IMR-90 (cell line): Measurements from ENCODE around the gene KCNK17. TPM values are rescaled to one million over a fixed set of nuclear protein-coding genes. Genes with fewer than 3 reads are reported as not detected.

Experiments used
- ATAC-seq: fragments of 200-7000 bp; cut with Tn5 transposase; 2 replicates; pipeline ENCODE4 v1.9.1; 2020; ENCODE audit warnings: low read depth, mild to moderate bottlenecking, moderate library complexity
- BruUV-seq: library from RNA; stranded (reverse); fragments of 400-500 nt; replicated peaks from 2 replicates; lab custom pipeline; 2021; lab: Mats Ljungman, UMichigan
- CTCF ChIA-PET: fragments of 300-600 bp; formaldehyde crosslinking; extraction: SDS; loops from one replicate; lab custom pipeline; 2021; ENCODE audit warnings: antibody characterized with exemption; lab: Yijun Ruan, JAX
- POLR2A ChIA-PET: fragments of 300-600 bp; sonication (Branson Sonifier 250); formaldehyde crosslinking; loops from one replicate; lab custom pipeline; 2022; ENCODE audit warnings: antibody characterized with exemption; ENCODE audit not compliant: unreplicated experiment; lab: Charles Lee
- DNase-seq: peaks from one replicate; pipeline ENCODE4 v3.0.0; 2013
- H2AFZ ChIP-seq: replicated peaks from 2 replicates; pipeline ENCODE3; 2013; ENCODE audit warnings: low read length, mild to moderate bottlenecking; ENCODE audit not compliant: poor library complexity
- H2AK5ac ChIP-seq: 2 replicates; pipeline ENCODE4 v1.6.1; 2013; ENCODE audit warnings: low read depth, low read length, inconsistent platforms
- H2AK9ac ChIP-seq: replicated peaks from 2 replicates; pipeline ENCODE3; 2013; ENCODE audit warnings: mild to moderate bottlenecking, low read depth, low read length, moderate library complexity; ENCODE audit not compliant: poor library complexity
- H2BK120ac ChIP-seq: 2 replicates; pipeline ENCODE4 v1.6.1; 2013; ENCODE audit warnings: low read depth, low read length, inconsistent platforms
- H2BK15ac ChIP-seq: 3 replicates; pipeline ENCODE4 v1.6.1; 2013; ENCODE audit warnings: low read depth, low read length, inconsistent platforms
- H2BK20ac ChIP-seq: 2 replicates; pipeline ENCODE4 v1.6.1; 2013; ENCODE audit warnings: low read depth, mild to moderate bottlenecking, inconsistent platforms, low read length, moderate library complexity
- H2BK5ac ChIP-seq: 2 replicates; pipeline ENCODE4 v1.6.1; 2013; ENCODE audit warnings: mild to moderate bottlenecking, low read depth, low read length, inconsistent platforms; ENCODE audit not compliant: poor library complexity, severe bottlenecking
- H3K14ac ChIP-seq: replicated peaks from 2 replicates; pipeline ENCODE4 v1.6.1; 2013; ENCODE audit warnings: low read depth, low read length, inconsistent platforms
- H3K18ac ChIP-seq: 2 replicates; pipeline ENCODE4 v1.6.1; 2013; ENCODE audit warnings: low read depth, low read length, control low read depth
- H3K23ac ChIP-seq: 2 replicates; pipeline ENCODE4 v1.6.1; 2013; ENCODE audit warnings: low read depth, low read length, inconsistent platforms
- H3K27ac ChIP-seq: 2 replicates; pipeline ENCODE4 v1.5.1; 2013; ENCODE audit warnings: mild to moderate bottlenecking, control low read depth, low read length; ENCODE audit not compliant: insufficient read depth
- H3K27me3 ChIP-seq: 2 replicates; pipeline ENCODE4 v1.6.1; 2013; ENCODE audit warnings: low read length; ENCODE audit not compliant: control insufficient read depth, insufficient read depth
- H3K36me3 ChIP-seq: 2 replicates; pipeline ENCODE4 v1.6.1; 2013; ENCODE audit warnings: low read length, mixed read lengths; ENCODE audit not compliant: control insufficient read depth, insufficient read depth
- H3K4ac ChIP-seq: 2 replicates; pipeline ENCODE4 v1.6.1; 2013; ENCODE audit warnings: low read depth, low read length, inconsistent platforms
- H3K4me1 ChIP-seq: 2 replicates; pipeline ENCODE4 v1.6.1; 2013; ENCODE audit warnings: low read length, mixed read lengths; ENCODE audit not compliant: control insufficient read depth, insufficient read depth
- H3K4me2 ChIP-seq: 2 replicates; pipeline ENCODE4 v1.6.1; 2013; ENCODE audit warnings: low read depth, mild to moderate bottlenecking, control low read depth, low read length, moderate library complexity
- H3K4me3 ChIP-seq: 2 replicates; pipeline ENCODE4 v1.5.1; 2013; ENCODE audit warnings: low read depth, mild to moderate bottlenecking, control low read depth, low read length, moderate library complexity; ENCODE audit not compliant: insufficient read depth
- H3K56ac ChIP-seq: 2 replicates; pipeline ENCODE4 v1.6.1; 2013; ENCODE audit warnings: low read length, inconsistent platforms; ENCODE audit not compliant: insufficient read depth; ENCODE audit errors: extremely low read depth
- H3K79me1 ChIP-seq, 2 experiments: 2 replicates each; pipeline ENCODE4 v1.6.1; 2013; ENCODE audit warnings: low read length in 2 of 2, inconsistent platforms in 1 of 2, low read depth in 1 of 2
- H3K9ac ChIP-seq: 2 replicates; pipeline ENCODE4 v1.6.1; 2013; ENCODE audit warnings: low read depth, low read length, control low read depth
- H3K9me1 ChIP-seq: 2 replicates; pipeline ENCODE4 v1.6.1; 2013; ENCODE audit warnings: low read length, inconsistent platforms; ENCODE audit not compliant: insufficient read depth
- H3K9me3 ChIP-seq: 2 replicates; pipeline ENCODE4 v1.6.1; 2013; ENCODE audit warnings: low read length; ENCODE audit not compliant: control insufficient read depth, insufficient read depth
- H4K20me1 ChIP-seq: 2 replicates; pipeline ENCODE4 v1.6.1; 2013; ENCODE audit warnings: low read length, inconsistent platforms; ENCODE audit not compliant: insufficient read depth
- H4K5ac ChIP-seq: 2 replicates; pipeline ENCODE4 v1.6.1; 2013; ENCODE audit warnings: mild to moderate bottlenecking, low read depth, low read length, control low read depth
- H4K8ac ChIP-seq, 2 experiments: 2 replicates each; pipeline ENCODE4 v1.6.1; 2013; ENCODE audit warnings: low read depth in 2 of 2, low read length in 2 of 2, control low read depth in 1 of 2, inconsistent platforms in 1 of 2
- H4K91ac ChIP-seq: 2 replicates; pipeline ENCODE4 v1.6.1; 2013; ENCODE audit warnings: low read depth, low read length, inconsistent platforms; ENCODE audit not compliant: insufficient read depth
- BHLHE40 ChIP-seq: fragments of 150-350 bp; IDR thresholded peaks from 2 replicates; pipeline ENCODE4 v1.6.1; 2016; ENCODE audit warnings: mild to moderate bottlenecking, low read depth, low read length
- CEBPB ChIP-seq: IDR thresholded peaks from 2 replicates; pipeline ENCODE4 v1.6.1; 2012; ENCODE audit warnings: low read depth, low read length, improper control_type of control experiment
- FOS ChIP-seq: fragments of 150-350 bp; IDR thresholded peaks from 2 replicates; pipeline ENCODE4 v1.6.1; 2016; ENCODE audit warnings: low read depth, low read length
- MAFK ChIP-seq: IDR thresholded peaks from 2 replicates; pipeline ENCODE4 v1.6.1; 2012; ENCODE audit warnings: low read depth, low read length, improper control_type of control experiment
- MXI1 ChIP-seq: IDR thresholded peaks from 2 replicates; pipeline ENCODE4 v1.6.1; 2012; ENCODE audit warnings: low read depth, mild to moderate bottlenecking, low read length, moderate library complexity, borderline replicate concordance
- NFE2L2 ChIP-seq: fragments of 150-350 bp; IDR thresholded peaks from 2 replicates; pipeline ENCODE4 v1.6.1; 2016; ENCODE audit warnings: low read depth, mild to moderate bottlenecking, low read length
- RAD21 ChIP-seq: IDR thresholded peaks from 2 replicates; pipeline ENCODE4 v1.6.1; 2012; ENCODE audit warnings: low read length, improper control_type of control experiment
- RCOR1 ChIP-seq: IDR thresholded peaks from 2 replicates; pipeline ENCODE4 v1.6.1; 2012; ENCODE audit warnings: mild to moderate bottlenecking, low read length, improper control_type of control experiment; ENCODE audit not compliant: insufficient replicate concordance
- RFX5 ChIP-seq: IDR thresholded peaks from 2 replicates; pipeline ENCODE4 v1.8.0; 2012; ENCODE audit warnings: low read depth, mild to moderate bottlenecking, low read length, moderate library complexity
- SMC3 ChIP-seq: fragments of 150-350 bp; IDR thresholded peaks from 2 replicates; pipeline ENCODE4 v1.6.1; 2016; ENCODE audit warnings: low read depth, mild to moderate bottlenecking, antibody characterized with exemption, low read length, moderate library complexity
- WGBS, 2 experiments: methylation state at CpG; one replicate each; pipeline versions ENCODE4 v1.1.5 to v1.1.7; 2013; ENCODE audit warnings: missing lambda C conversion rate in 2 of 2; ENCODE audit not compliant: insufficient read length in 1 of 2; ENCODE audit errors: extremely low coverage in 2 of 2; 5-methylcytosine and 5-hydroxymethylcytosine counted together
- dilution Hi-C: fragments of 300-500 bp; cut with HindIII; formaldehyde crosslinking; loops from one replicate; pipeline ENCODE4 v1.14.3; 2018; ENCODE audit warnings: low sequenced_read_pairs; ENCODE audit not compliant: unreplicated experiment
- in situ Hi-C: fragments of 300-500 bp; cut with MboI; formaldehyde crosslinking; loops from 3 replicates; pipeline ENCODE4 v1.14.3; 2019; ENCODE audit warnings: low sequenced_read_pairs, inconsistent platforms, mixed read lengths
- intact Hi-C: fragments of 100-400 bp; cut with micrococcal nuclease; formaldehyde crosslinking; loops from 2 replicates; pipeline ENCODE4 v1.10.0; 2022
- polyA plus RNA-seq, 3 experiments: library from polyadenylated mRNA; depleted of rRNA; stranded (reverse); fragments of >200 nt; gene quantifications; 2 replicates each; pipeline ENCODE4 v1.2.3, GENCODE V29; 2012; ENCODE audit warnings: low replicate concordance in 1 of 3
- total RNA-seq: library from RNA; depleted of rRNA; stranded (reverse); fragments of >200 nt; gene quantifications from 2 replicates; pipeline ENCODE4 v1.2.3, GENCODE V29; 2012
- TF ChIP-seq, protein P1 (sequence below): fragments of 150-350 bp; IDR thresholded peaks from 2 replicates; pipeline ENCODE4 v1.6.1; 2017; ENCODE audit warnings: mild to moderate bottlenecking, antibody characterized with exemption, low read length, low read depth

KCNK17 gene
- total and polyA plus RNA-seq, 2 of the 4 experiments (the other 2 are of a cell fraction) = not detected

DNA sequence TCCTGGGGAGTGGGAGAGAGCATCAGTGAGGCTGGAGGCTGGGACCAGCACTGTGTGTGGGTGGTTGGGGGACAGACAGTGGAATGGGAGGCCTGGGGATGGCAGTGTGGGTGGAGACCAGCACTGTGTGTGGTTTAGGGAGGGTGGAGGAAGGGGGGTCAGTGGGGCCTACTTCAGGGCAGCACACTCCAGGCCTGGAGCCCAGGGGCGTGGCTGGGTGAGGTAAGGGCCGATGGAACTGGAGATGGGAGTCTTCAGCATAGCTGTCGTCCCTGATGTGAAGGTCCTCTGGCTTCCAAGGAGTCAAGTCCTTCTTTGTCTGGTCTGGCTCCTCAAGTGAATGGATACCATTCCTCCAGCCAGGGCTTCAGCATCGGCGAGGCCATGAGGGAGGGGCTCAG lies 18.6 kb downstream of the KCNK17 start:
- H3K56ac ChIP-seq = no peak overlapping the region
- POLR2A ChIA-PET = no interaction called here
- in situ Hi-C loops = no loop called here
- H2BK20ac ChIP-seq = no peak overlapping the region
- no peak overlapping the region for H2BK5ac ChIP-seq
- TF ChIP-seq RAD21 (no peak), BHLHE40 (no peak), RFX5 (no peak), NFE2L2 (no peak), MAFK (no peak), SMC3 (no peak), FOS (no peak), MXI1 (no peak), RCOR1 (no peak), CEBPB (no peak)
- TF ChIP-seq, protein P1, sequence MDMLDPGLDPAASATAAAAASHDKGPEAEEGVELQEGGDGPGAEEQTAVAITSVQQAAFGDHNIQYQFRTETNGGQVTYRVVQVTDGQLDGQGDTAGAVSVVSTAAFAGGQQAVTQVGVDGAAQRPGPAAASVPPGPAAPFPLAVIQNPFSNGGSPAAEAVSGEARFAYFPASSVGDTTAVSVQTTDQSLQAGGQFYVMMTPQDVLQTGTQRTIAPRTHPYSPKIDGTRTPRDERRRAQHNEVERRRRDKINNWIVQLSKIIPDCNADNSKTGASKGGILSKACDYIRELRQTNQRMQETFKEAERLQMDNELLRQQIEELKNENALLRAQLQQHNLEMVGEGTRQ = no peak
- H2AK9ac ChIP-seq = no peak overlapping the region
- H3K79me1 ChIP-seq = no peaks in the 10 kb centered on the region
- H3K23ac ChIP-seq = no peak overlapping the region
- no peak overlapping the region for H3K18ac ChIP-seq
- dilution Hi-C loops = no loop called here
- no peak overlapping the region for H3K27ac ChIP-seq
- H3K36me3 ChIP-seq = no peaks in the 10 kb centered on the region
- H3K14ac ChIP-seq = no peak overlapping the region
- no peak overlapping the region for H3K4ac ChIP-seq
- no peak overlapping the region for H3K4me3 ChIP-seq
- no peaks in the 10 kb centered on the region for H3K9me3 ChIP-seq
- H2AK5ac ChIP-seq = no peak overlapping the region
- no peak overlapping the region for H2BK15ac ChIP-seq
- no peaks in the 10 kb centered on the region; the same call in 1 of the 2 replicates for H3K27me3 ChIP-seq
- no peak for DNase-seq
- H4K20me1 ChIP-seq = no peaks in the 10 kb centered on the region
- ATAC-seq = no peak
- H3K4me2 ChIP-seq = no peak overlapping the region
- no peak overlapping the region for H2AFZ ChIP-seq
- H2BK120ac ChIP-seq = no peak overlapping the region
- WGBS, 2 experiments = no CpG with 5 or more reads among the region's 5 CpGs
- BruUV-seq = no TSS peak
- H4K5ac ChIP-seq = no peak overlapping the region
- H4K91ac ChIP-seq = no peak overlapping the region
- no peaks in the 10 kb centered on the region for H3K9me1 ChIP-seq
- no peaks in the 10 kb centered on the region for H3K4me1 ChIP-seq
- intact Hi-C loops = no loop called here
- no peak overlapping the region for H3K9ac ChIP-seq
- H4K8ac ChIP-seq = no peak overlapping the region
- CTCF ChIA-PET = no interaction called here
